HepG2 (cell line): ENCODE measurements around the gene PKMYT1. TPM values are rescaled to one million over a fixed set of nuclear protein-coding genes. Genes with fewer than 3 reads are reported as not detected.

Source experiments
- CBX5 ChIP-seq: sonication (generic); formaldehyde crosslinking; IDR thresholded peaks from 2 replicates; pipeline ENCODE4 v1.4.0; 2020; ENCODE audit warnings: missing genetic modification reagents, borderline replicate concordance
- CEBPB ChIP-seq: IDR thresholded peaks from 2 replicates; pipeline ENCODE4 v1.6.1; 2011; ENCODE audit warnings: low read depth, low read length, improper control_type of control experiment, borderline replicate concordance
- CHCHD3 ChIP-seq: sonication (generic); formaldehyde crosslinking; IDR thresholded peaks from 2 replicates; pipeline ENCODE4 v1.8.0; 2022; ENCODE audit warnings: mild to moderate bottlenecking, missing genetic modification reagents, moderate library complexity
- FLYWCH1 ChIP-seq: sonication (generic); formaldehyde crosslinking; IDR thresholded peaks from 2 replicates; pipeline ENCODE4 v1.8.1; 2023; ENCODE audit warnings: mild to moderate bottlenecking, missing genetic modification reagents
- GATAD1 ChIP-seq: IDR thresholded peaks from 2 replicates; pipeline ENCODE4 v1.6.1; 2016; ENCODE audit warnings: missing genetic modification reagents, missing compliant biosample characterization
- HOXA3 ChIP-seq: sonication (generic); formaldehyde crosslinking; IDR thresholded peaks from 2 replicates; pipeline ENCODE4 v1.5.0; 2020; ENCODE audit warnings: missing genetic modification reagents
- KAT2B ChIP-seq: fragments of 150-350 bp; IDR thresholded peaks from 2 replicates; pipeline ENCODE4 v1.6.1; 2014; ENCODE audit warnings: low read depth, low read length, borderline replicate concordance
- LBX2 ChIP-seq: sonication (generic); formaldehyde crosslinking; IDR thresholded peaks from 2 replicates; pipeline ENCODE4 v1.5.0; 2020; ENCODE audit warnings: missing genetic modification reagents, mild to moderate bottlenecking, borderline replicate concordance
- MAZ ChIP-seq, 2 experiments: sonication (generic) in 1 of 2; formaldehyde crosslinking in 1 of 2; IDR thresholded peaks; 2 replicates each; pipeline versions ENCODE4 v1.5.0 to v1.6.1; 2012 to 2020; ENCODE audit warnings: low read depth in 2 of 2, mild to moderate bottlenecking in 2 of 2, borderline replicate concordance in 1 of 2, improper control_type of control experiment in 1 of 2, low read length in 1 of 2, missing genetic modification reagents in 1 of 2, moderate library complexity in 1 of 2
- MED1 ChIP-seq: sonication (generic); formaldehyde crosslinking; IDR thresholded peaks from 2 replicates; pipeline ENCODE4 v1.4.0; 2020; ENCODE audit warnings: missing genetic modification reagents
- MNT ChIP-seq: fragments of 450-650 bp; IDR thresholded peaks from 2 replicates; pipeline ENCODE4 v1.6.1; 2016
- RFXAP ChIP-seq: sonication (generic); formaldehyde crosslinking; IDR thresholded peaks from 2 replicates; pipeline ENCODE4 v1.4.0; 2020; ENCODE audit warnings: missing genetic modification reagents, borderline replicate concordance
- RXRB ChIP-seq: IDR thresholded peaks from 2 replicates; pipeline ENCODE4 v1.6.1; 2016; ENCODE audit warnings: borderline replicate concordance, missing genetic modification reagents, missing compliant biosample characterization
- SRY ChIP-seq: sonication (generic); formaldehyde crosslinking; IDR thresholded peaks from 2 replicates; pipeline ENCODE4 v1.8.0; 2022; ENCODE audit warnings: mild to moderate bottlenecking, missing genetic modification reagents
- THAP11 ChIP-seq: IDR thresholded peaks from 2 replicates; pipeline ENCODE4 v1.6.1; 2016; ENCODE audit warnings: missing biosample characterization, missing genetic modification reagents
- THAP7 ChIP-seq: sonication (generic); formaldehyde crosslinking; IDR thresholded peaks from 2 replicates; pipeline ENCODE4 v1.8.1; 2023; ENCODE audit warnings: mild to moderate bottlenecking, missing genetic modification reagents
- USF2 ChIP-seq, 2 experiments: sonication (generic) in 1 of 2; formaldehyde crosslinking in 1 of 2; IDR thresholded peaks; 2 replicates each; pipeline versions ENCODE4 v1.5.1 to v1.6.1; 2011 to 2020; ENCODE audit warnings: borderline replicate concordance in 1 of 2, low read depth in 1 of 2, low read length in 1 of 2, mild to moderate bottlenecking in 1 of 2, missing genetic modification reagents in 1 of 2, moderate library complexity in 1 of 2
- ZNF382 ChIP-seq: sonication (generic); formaldehyde crosslinking; IDR thresholded peaks from 2 replicates; pipeline ENCODE4 v1.5.0; 2020; ENCODE audit warnings: missing genetic modification reagents, mild to moderate bottlenecking, borderline replicate concordance
- ZSCAN12 ChIP-seq: sonication (generic); formaldehyde crosslinking; IDR thresholded peaks from 2 replicates; pipeline ENCODE4 v1.9.0; 2021; ENCODE audit warnings: mild to moderate bottlenecking, missing genetic modification reagents
- polyA plus RNA-seq, 8 experiments: library from polyadenylated mRNA; depleted of rRNA in 3 of 8; stranded (reverse) in 7 of 8; unstranded in 1 of 8; fragments of >200 nt; fragmentation: Illumina TruSeq in 4 of 8; extraction: Trizol in 4 of 8; gene quantifications; 2 replicates each; pipeline versions ENCODE4 v1.2.1 to v1.2.3, GENCODE V29; 2011 to 2016; ENCODE audit warnings: low read depth in 4 of 8, missing spikeins in 1 of 8, mixed read lengths in 1 of 8; ENCODE audit not compliant: insufficient read depth in 1 of 8
- total RNA-seq, 5 experiments: library from RNA; depleted of rRNA; stranded (reverse); fragments of >200 nt; fragmentation: Illumina TruSeq; extraction: Trizol; gene quantifications; 2 replicates each; pipeline ENCODE4 v1.2.3, GENCODE V29; 2016; ENCODE audit warnings: low read depth in 1 of 5

Gene PKMYT1
- total and polyA plus RNA-seq, 2 of the 13 experiments (the other 11 are each of a cell fraction or from before 2014, with no cell fraction given), result 7.0 to 27.8 TPM

DNA sequence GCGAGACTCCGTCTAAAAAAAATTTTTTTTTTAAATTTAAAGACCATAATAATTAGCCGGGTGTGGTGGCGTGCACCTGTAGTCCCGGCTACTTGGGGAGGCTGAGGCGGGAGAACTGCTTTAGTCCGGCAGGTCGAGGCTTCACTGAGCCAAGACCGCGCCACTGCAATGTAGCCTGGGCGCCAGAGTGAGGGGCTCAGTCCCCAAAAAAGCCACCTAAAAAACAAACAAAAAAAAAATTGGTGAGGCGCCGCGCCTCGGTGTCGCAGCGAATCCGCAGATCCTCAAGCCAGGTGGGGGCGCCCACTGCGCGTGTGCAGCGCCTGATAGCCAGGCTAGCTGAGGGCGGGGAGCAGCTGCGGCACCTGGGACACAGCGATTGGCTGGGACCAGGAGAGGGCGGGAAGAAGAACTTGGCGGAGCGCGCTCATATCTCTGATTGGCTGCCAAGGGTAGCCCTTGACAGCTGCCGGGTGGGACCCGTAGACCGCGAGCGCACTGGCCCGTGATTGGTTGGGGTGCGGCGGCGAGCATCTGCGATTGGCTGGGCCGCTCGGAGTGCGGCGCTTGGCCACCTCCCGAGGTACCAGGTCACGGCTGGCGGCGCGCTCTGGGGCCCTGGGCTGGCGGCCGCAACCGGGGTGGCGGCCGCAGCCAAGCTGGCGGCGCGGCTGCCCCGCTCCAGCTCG lies 23.5 kb upstream of the PKMYT1 start (continued):
- TF ChIP-seq THAP11 (CRISPR knock-in tag) (peak; percentile 91), CHCHD3 (no peak), HOXA3 (peak; percentile 48; the same call in 1 of the 2 replicates), RXRB (CRISPR knock-in tag) (peak; percentile 56; the same call in 1 of the 2 replicates), MNT (peak; percentile 47; the same call in 1 of the 2 replicates), FLYWCH1 (CRISPR knock-in tag) (no peak), CBX5 (peak; percentile 25; the same call in 1 of the 2 replicates), ZSCAN12 (CRISPR knock-in tag) (no peak), RFXAP (CRISPR knock-in tag) (peak; percentile 97), USF2 (IDR thresholded peaks at IDR 0.05; ENCODE audit: low read depth, low read length) (0 out of 2 replicates have a peak, but pooled peaks have one; percentile 7), USF2 (CRISPR knock-in tag; IDR thresholded peaks at IDR 0.05; ENCODE audit: borderline replicate concordance) (no peak), ZNF382 (CRISPR knock-in tag) (no peak), GATAD1 (CRISPR knock-in tag) (peak; percentile 71; the same call in 1 of the 2 replicates), SRY (CRISPR knock-in tag) (0 out of 2 replicates have a peak, but pooled peaks have one; percentile 44), KAT2B (no peak), LBX2 (CRISPR knock-in tag) (no peak), THAP7 (no peak), CEBPB (no peak), MAZ (IDR thresholded peaks at IDR 0.05; ENCODE audit: borderline replicate concordance, low read depth, low read length) (peak; percentile 36; the same call in 1 of the 2 replicates), MAZ (CRISPR knock-in tag; IDR thresholded peaks at IDR 0.05; ENCODE audit: low read depth) (peak; percentile 85), MED1 (CRISPR knock-in tag) (peak; percentile 68)
